Measurements from ENCODE around the gene GNG4.

Gene GNG4

DNA sequence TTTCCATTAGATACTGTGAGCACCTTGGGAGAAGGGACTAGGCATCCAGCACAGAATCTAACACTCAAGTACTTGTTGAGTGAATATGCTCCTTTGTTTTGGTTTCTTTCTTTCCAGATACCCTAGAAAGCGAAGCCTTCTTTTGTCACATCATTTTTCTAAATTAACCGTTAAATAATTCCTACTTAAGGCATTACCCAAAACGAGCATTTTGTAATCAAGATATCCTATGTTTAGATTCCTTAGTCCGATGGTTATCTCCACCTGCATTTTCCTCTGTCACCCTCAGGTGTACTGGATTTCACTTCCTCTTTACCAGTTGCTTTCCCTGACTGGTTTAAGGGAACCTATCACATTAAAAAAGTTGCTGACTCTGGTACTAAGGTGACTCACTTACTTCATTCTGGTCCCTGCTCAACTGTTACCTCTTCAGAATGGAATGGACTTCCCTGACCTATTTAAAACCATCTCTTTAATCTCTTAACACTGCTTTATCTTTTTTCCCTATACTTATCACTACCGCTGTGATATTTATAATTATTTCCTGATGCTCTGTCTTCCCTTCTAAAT is 148.5 kb downstream of the GNG4 start:
- DNase-seq (ENCODE audit: low spot score in 2 of 2): no peak
- H3K27me3 Mint-ChIP-seq: no peaks in the 10 kb centered on the region
- H3K4me1 Mint-ChIP-seq: peaks cover 23% of the 10 kb centered on the region
- H3K27ac Mint-ChIP-seq (ENCODE audit: low read depth): no peak overlapping the region
- no peaks in the 10 kb centered on the region for H3K9me3 Mint-ChIP-seq
- peaks cover 16% of the 10 kb centered on the region for H3K36me3 Mint-ChIP-seq (ENCODE audit: insufficient read depth)
- no peak overlapping the region for H3K4me3 Mint-ChIP-seq
- ATAC-seq (replicated peaks; ENCODE audit: extremely low read depth, poor library complexity, severe bottlenecking): no peak
